GM18498 (cell line): ENCODE results near the gene ELK3.

Experiments
- ATAC-seq: cut with Tn5 transposase; IDR thresholded peaks from one replicate; pipeline ENCODE4 v1.9.1; 2021; ENCODE audit warnings: mild to moderate bottlenecking, moderate library complexity; ENCODE audit not compliant: unreplicated experiment

ELK3 gene

DNA sequence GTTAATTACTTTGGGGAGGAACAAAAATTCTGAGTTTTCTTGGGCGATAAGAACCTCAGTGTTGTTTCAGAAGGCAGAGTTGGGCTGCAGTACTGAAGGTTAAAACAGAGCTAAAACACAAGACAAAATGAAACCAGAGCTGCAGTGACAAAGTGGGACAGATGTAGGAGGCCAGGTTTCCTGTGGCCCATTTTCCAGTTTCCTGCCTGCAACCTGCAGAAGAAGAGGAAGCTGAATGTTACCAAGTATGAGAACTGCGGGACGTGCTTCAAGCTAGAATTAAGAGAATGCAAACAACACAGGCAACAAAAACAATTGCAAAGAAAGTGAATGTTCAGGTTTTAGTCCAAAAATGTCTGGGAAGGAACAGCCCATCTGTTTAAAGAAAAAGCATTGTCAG lies 17.8 kb downstream of the ELK3 start:
- no peak for ATAC-seq

DNA sequence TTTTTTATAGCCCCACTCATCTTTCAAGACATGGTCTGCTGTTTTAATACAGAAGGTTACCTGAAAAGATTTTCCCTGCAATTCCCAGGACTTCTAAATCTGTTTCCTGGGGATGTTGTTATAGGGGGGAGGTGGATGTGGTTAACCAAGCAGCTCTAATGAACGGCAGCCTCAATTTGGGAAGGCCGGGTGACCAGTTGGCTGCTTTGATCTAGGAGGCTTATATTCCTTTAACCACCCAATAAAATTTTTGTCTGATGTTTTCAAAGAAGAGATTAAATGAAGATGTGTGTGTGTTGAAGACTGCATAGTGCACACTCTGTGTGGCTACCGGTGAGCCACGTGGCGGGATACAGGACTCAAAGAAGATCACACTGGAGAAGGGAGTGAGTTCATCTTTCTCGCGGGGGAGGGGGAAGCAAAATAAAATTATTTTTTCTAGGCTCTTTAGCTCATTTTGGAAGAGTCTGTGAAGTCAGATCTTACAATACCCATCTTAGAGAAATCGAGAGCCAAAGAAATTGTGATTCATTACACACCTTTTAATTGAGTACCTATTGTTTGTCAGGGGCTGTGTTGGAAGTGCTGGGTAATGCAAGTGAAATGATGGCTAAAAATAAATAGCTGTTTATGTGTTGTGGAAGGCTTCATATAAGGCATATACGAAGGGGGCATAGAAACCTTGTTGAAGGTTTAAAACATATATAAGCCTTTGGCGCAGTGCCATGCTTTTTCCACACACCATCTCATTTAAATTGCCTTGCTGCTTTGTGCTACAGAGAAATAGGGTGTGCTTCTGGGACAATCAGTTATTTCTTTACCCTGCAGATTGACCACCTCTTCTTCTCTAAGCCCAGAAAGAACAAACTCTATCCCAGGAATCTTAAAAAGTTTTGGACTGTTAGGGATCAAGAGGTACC lies 18.5 kb downstream of the ELK3 start:
- ATAC-seq: no peak

DNA sequence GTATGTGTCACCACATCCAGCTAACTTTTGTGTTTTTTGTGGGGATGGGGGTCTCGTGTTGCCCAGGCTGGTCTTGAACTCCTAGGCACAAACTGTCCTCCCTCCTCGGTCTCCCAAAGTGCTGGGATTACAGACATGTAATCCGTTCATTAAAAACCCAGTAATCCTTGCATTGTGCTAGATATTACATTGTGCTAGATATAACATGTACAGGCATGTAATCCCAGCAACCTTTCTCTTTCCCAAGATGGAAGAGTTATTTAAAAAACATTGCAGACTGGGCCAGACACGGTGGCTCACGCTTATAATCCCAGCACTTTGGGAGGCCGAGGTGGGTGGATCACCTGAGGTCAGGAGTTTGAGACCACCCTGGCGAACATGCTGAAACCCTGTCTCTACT lies 19.7 kb downstream of the ELK3 start:
- ATAC-seq: no peak

GRCh38 chr12:96215919-96216273 lies 21.7 kb downstream of the ELK3 start:
- ATAC-seq: no peak

DNA sequence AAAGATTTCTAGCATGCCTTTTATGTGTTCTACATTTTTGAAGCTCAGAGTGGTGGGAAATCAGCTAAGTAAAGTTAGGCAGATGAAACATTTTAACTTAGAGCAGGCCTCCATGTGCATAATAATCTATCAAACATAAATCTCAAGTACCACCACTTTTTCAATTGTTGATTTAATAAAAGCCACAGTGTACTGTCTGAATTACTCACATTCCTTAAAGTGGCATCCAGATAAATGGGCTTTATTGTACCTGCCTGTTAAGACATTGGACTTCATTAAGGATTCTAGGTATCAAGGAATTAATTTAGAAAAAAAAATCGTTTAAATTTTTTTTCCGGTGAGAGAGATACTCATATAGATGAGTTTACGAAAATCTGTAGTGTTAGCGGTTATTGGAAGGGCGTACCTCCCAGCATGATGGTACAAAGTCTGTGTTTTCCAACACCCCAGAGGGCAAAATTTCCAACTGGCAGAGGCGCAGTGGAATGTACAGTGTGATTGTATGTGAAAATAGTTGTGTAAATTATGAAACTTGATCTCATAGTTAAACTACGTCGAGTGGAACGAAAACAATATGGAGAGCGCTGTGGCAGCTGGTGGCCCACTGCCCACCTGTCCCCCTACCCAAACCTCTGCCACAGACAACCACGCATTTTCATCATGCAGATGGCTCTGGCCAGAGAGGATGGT lies 25.0 kb downstream of the ELK3 start:
- ATAC-seq: no peak

GRCh38 chr12:96219700-96220206 lies 25.6 kb downstream of the ELK3 start:
- ATAC-seq: no peak

DNA sequence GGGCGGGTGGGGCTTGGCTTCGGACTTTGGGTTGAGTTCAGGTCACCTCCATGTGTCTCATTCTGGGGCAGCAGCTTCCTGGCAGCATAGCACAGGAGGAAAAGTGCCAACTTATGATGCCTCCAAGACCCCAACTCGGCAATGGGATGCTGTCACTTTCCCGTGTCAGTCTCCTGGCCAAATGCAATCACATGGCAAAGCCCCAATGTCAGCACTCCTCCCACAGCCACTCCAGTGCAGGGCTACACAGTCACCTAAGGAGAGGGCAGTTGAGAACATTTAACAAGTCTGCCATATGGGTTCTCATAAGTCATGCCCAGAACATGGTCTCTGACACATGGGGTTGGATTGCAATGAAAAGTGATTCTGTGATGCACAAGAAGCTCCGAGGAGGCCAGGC lies 26.7 kb downstream of the ELK3 start:
- ATAC-seq: no peak

- ATAC-seq: no peak
Measured at GRCh38 chr12:96221391-96221790, 27.2 kb downstream of the ELK3 start.

- no peak for ATAC-seq
Measured at GRCh38 chr12:96223411-96224218, 29.4 kb downstream of the ELK3 start.

- no peak for ATAC-seq
Measured at GRCh38 chr12:96224219-96224615, 30.0 kb downstream of the ELK3 start.

DNA sequence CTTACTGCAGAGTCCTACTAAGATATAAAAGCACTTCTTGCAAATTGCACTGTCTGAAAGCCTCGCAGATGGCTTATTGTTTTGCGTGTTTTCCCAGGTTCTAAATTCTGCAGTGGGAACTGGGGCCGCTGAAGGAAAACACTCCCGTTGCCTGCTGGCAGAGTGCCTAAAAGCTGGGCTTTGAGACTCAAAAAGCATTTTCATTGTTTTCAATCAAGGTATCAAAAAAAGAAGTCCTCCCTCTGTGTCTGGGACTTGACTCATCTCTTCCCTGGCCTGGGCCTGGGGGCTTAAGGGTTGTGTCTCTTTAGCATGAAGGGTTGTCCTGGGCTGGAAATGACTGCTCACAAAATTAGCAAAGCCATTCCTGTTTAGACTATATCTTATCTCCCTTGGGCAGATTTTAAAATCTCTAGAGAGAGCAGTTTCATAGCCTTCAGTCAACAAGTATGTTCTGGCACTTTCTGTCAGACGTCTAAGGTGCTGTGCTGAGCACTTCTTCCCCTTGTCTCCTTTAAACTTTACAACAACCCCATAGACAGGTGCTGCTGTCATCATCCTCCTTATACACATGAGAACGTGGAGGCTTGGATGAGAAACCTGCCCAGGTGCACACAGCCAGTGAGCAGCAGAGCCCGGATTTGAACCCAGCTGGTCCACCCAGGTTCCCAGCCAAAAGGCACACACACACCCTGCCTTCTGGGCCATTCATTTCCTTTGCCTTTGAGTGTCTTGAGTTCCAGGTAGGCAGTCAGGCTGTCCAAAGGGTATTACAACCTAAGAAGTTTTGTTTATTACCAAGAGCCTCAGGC lies 31.1 kb downstream of the ELK3 start:
- ATAC-seq: no peak

DNA sequence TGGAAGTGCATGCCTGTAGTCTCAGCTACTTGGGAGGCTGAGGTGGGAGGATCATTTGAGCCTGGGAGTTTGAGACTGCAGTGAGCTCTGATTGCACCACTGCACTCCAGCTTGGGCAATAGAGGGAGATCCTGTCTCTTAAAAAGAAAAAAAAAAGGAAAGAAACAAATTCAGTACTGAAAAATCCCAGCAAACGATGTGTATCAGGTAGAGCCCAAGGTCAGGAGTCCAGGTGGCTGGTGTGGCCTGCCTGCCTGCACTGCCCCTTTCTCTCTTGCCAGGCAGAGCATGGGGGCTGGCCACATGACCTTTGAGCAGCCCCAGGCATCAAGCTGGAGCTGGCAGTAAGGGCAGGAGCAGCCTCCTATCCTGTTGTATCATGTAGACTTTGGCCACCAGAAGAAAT lies 31.8 kb downstream of the ELK3 start:
- ATAC-seq: no peak

DNA sequence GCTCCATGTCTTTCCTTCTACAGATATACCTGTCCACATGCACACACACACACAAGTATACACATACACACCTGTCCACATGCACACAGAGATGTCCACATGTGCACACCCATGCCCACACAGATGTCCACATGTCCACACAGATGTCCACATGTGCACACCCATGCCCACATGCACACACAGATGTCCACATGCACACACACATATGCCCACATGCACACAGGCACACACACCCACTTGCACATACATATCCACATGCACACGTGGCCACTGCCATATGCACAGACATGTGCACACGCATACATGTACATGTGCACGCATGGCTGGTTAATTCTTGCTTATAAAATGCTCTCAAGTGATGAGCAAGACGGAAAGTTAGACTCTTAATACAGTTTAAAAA lies 32.2 kb downstream of the ELK3 start:
- no peak for ATAC-seq

DNA sequence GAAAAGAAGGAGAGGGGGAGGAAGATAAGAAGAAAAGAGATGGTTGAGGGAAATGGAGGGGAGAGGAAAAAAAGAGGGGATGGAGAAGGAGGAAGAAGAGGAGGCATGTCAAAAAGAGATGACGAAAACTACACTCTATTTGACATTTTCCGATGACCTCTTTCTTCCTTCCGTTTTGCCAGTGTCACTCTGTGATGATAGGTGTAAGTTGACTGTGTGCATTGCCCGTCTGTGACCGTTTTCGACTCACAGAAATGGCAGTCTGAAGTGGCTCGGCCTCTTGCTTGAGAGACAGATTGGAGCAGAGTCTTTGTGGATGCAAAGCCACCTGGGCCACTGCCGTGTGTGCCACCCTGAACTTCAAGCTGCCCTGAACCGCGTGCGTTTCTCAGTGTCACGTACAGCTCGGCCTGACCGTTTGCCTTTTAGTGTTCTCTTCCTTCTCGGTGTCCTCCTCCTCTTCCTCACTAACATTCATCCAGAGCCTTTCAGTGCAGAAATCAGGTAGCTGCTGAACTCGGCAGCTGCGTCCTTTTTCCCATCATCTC lies 32.7 kb downstream of the ELK3 start:
- ATAC-seq: no peak

- no peak for ATAC-seq
Measured at GRCh38 chr12:96227365-96228106, 33.4 kb downstream of the ELK3 start.

- no peak for ATAC-seq
Measured at GRCh38 chr12:96228566-96229248, 34.5 kb downstream of the ELK3 start.

DNA sequence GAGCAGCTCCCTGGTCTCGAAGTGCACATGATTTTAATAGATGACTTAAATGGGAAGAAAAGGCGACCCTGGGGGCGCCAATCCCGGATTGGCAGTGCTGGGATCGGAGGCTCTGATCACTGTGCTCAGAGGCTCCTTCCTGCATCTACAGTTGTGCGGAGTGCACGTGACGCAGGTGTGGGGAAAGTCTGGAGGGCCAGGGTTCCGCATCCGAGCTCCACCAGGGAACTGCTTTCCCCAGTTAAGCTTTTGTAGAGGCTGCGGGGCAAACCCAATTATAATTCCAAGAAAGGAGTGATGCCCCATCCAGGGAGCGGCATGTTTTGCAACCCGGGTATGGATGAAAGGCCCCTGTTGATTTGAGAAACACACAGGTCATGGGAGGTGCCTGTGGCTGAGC lies 36.5 kb downstream of the ELK3 start:
- no peak for ATAC-seq

GRCh38 chr12:96233168-96233567 lies 39.0 kb downstream of the ELK3 start:
- ATAC-seq: no peak

GRCh38 chr12:96233939-96234461 lies 39.8 kb downstream of the ELK3 start:
- no peak for ATAC-seq
